ENCODE results near the gene PTPRN2. TPM values are rescaled to one million over a fixed set of nuclear protein-coding genes. Genes with fewer than 3 reads are reported as not detected.

The PTPRN2 gene
- total and polyA plus RNA-seq, 2 of the 8 experiments (the other 6 are each of a cell fraction or from before 2014, with no cell fraction given), result 2.6 to 4.5 TPM

- Histone ChIP-seq H4K20me1 (replicated peaks in 1 of 2; ENCODE audit: control insufficient read depth in 1 of 2, insufficient read depth in 2 of 2, low read length in 2 of 2) (no peaks in the 10 kb centered on the region), H2BK12ac (ENCODE audit: low read depth, low read length) (no peak overlapping the region), H3K4me2 (ENCODE audit: insufficient read depth in 1 of 2, low read depth in 2 of 2, low read length in 2 of 2) (no peak overlapping the region; a peak in 1 of 4 replicates), H3K56ac (replicated peaks; ENCODE audit: insufficient read length, low read depth, low read length) (no peak overlapping the region), H3K14ac (ENCODE audit: insufficient read length) (no peak overlapping the region), H3K79me1 (ENCODE audit: low read depth, low read length) (no peaks in the 10 kb centered on the region), H3K4me1 (replicated peaks in 1 of 4; ENCODE audit: control insufficient read depth in 3 of 4, insufficient read depth in 4 of 4, low read length in 3 of 4) (peaks cover 0 to 23% (median 9%) of the 10 kb centered on the region in 4 experiments; a peak in 6 of 7 replicates), H3K27me3 (replicated peaks in 1 of 4; ENCODE audit: control insufficient read depth in 3 of 4, extremely low read depth in 1 of 4, insufficient read depth in 3 of 4, low read length in 3 of 4) (no peaks in the 10 kb centered on the region; a peak in 1 of 7 replicates), H3K23ac (ENCODE audit: insufficient read length) (no peak overlapping the region), H3K4me3 (ENCODE audit: extremely low read depth in 1 of 4, insufficient read depth in 2 of 4, low read depth in 3 of 4, low read length in 4 of 4) (no peak overlapping the region), H4K91ac (replicated peaks; ENCODE audit: insufficient read length, low read length) (no peak overlapping the region), H2AFZ (ENCODE audit: low read length) (no peak overlapping the region), H3K9ac (replicated peaks in 1 of 4; ENCODE audit: extremely low read depth in 1 of 4, low read depth in 3 of 4, low read length in 3 of 4) (no peak overlapping the region), H2BK15ac (ENCODE audit: low read length) (no peak overlapping the region), H4K8ac (ENCODE audit: extremely low read depth, insufficient read depth, low read length) (no peak overlapping the region), H3K79me2 (ENCODE audit: control insufficient read depth in 1 of 2, insufficient read depth in 2 of 2, low read length in 2 of 2) (no peaks in the 10 kb centered on the region), H3K23me2 (ENCODE audit: low read depth, low read length) (peaks cover 2% of the 10 kb centered on the region; the same call in 1 of the 2 replicates), H2BK5ac (ENCODE audit: low read depth, low read length) (no peak overlapping the region), H3K4ac (replicated peaks; ENCODE audit: insufficient read length, low read depth, low read length) (no peak overlapping the region), H2BK20ac (ENCODE audit: low read length) (no peak overlapping the region), H3K27ac (ENCODE audit: low read depth, low read length) (no peak overlapping the region), H4K5ac (ENCODE audit: insufficient read length, low read depth, low read length) (no peak overlapping the region), H3K18ac (ENCODE audit: extremely low read depth, low read length) (no peak overlapping the region), H2AK5ac (ENCODE audit: low read depth, low read length) (no peak overlapping the region), H3K36me3 (ENCODE audit: control insufficient read depth in 2 of 4, insufficient read depth in 4 of 4, low read length in 3 of 4) (no peaks in the 10 kb centered on the region), H2BK120ac (replicated peaks; ENCODE audit: low read depth, low read length) (no peak overlapping the region), H3K9me3 (ENCODE audit: insufficient read depth in 2 of 2, low read depth in 1 of 2, low read length in 1 of 2) (peaks cover 5 to 11% of the 10 kb centered on the region in 2 experiments; a peak in 3 of 4 replicates)
- FAIRE-seq (no peak), DNase-seq (ENCODE audit: low read depth in 1 of 2, low spot score in 2 of 2) (no peak)
- 60% methylated on average over 10 of the region's 10 CpGs; no CpG with 5 or more reads in 1 of the 2 experiments for WGBS, 2 experiments (ENCODE audit: extremely low coverage in 1 of 2, insufficient coverage in 1 of 2, insufficient read length in 1 of 2, insufficient replicate concordance in 2 of 2, low coverage in 1 of 2, low lambda C conversion rate in 2 of 2, missing lambda C conversion rate in 1 of 2)
- ChIA-PET POLR2A (ENCODE audit: partially characterized antibody) (no interaction called here), CTCF (ENCODE audit: partially characterized antibody) (no interaction called here)
- TF ChIP-seq, protein P1, sequence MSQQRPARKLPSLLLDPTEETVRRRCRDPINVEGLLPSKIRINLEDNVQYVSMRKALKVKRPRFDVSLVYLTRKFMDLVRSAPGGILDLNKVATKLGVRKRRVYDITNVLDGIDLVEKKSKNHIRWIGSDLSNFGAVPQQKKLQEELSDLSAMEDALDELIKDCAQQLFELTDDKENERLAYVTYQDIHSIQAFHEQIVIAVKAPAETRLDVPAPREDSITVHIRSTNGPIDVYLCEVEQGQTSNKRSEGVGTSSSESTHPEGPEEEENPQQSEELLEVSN (IDR thresholded peaks at IDR 0.05), result no peak
- TF ChIP-seq POLR2AphosphoS5 (IDR thresholded peaks at IDR 0.05; ENCODE audit: low read depth, low read length) (no peak), SIRT6 (IDR thresholded peaks at IDR 0.05; ENCODE audit: low read length) (no peak), BACH1 (IDR thresholded peaks at IDR 0.05; ENCODE audit: low read length) (no peak), JUND (IDR thresholded peaks at IDR 0.05; ENCODE audit: low read length) (no peak), ZNF274 (IDR thresholded peaks at IDR 0.05; ENCODE audit: borderline replicate concordance, extremely low read depth, low read length) (no peak), SIX5 (IDR thresholded peaks at IDR 0.05; ENCODE audit: low read depth, low read length) (no peak), CREB1 (IDR thresholded peaks at IDR 0.05) (no peak), MAFK (IDR thresholded peaks at IDR 0.05; ENCODE audit: low read depth, low read length) (no peak)
- TF ChIP-seq, protein P2, sequence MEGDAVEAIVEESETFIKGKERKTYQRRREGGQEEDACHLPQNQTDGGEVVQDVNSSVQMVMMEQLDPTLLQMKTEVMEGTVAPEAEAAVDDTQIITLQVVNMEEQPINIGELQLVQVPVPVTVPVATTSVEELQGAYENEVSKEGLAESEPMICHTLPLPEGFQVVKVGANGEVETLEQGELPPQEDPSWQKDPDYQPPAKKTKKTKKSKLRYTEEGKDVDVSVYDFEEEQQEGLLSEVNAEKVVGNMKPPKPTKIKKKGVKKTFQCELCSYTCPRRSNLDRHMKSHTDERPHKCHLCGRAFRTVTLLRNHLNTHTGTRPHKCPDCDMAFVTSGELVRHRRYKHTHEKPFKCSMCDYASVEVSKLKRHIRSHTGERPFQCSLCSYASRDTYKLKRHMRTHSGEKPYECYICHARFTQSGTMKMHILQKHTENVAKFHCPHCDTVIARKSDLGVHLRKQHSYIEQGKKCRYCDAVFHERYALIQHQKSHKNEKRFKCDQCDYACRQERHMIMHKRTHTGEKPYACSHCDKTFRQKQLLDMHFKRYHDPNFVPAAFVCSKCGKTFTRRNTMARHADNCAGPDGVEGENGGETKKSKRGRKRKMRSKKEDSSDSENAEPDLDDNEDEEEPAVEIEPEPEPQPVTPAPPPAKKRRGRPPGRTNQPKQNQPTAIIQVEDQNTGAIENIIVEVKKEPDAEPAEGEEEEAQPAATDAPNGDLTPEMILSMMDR (IDR thresholded peaks at IDR 0.05; ENCODE audit: control extremely low read depth in 1 of 3, insufficient read depth in 1 of 3, low read depth in 1 of 3, low read length in 3 of 3), result no peak
Measured at GRCh38 chr7:158382363-158383254, 205.0 kb downstream of the PTPRN2 start.

Measured in H1 (cell line).